Neural progenitor cell (in vitro differentiated cells): ENCODE data around the gene SPATA6L. TPM values are rescaled to one million over a fixed set of nuclear protein-coding genes. Genes with fewer than 3 reads are reported as not detected.

Experiments used
- DNase-seq: peaks from one replicate; pipeline ENCODE4 v3.0.0-alpha.2; 2016; ENCODE audit warnings: low spot score
- H2AFZ ChIP-seq: fragments of 200-600 bp; sonication (generic); replicated peaks from 2 replicates; pipeline ENCODE4 v1.6.1; 2016; ENCODE audit warnings: antibody characterized with exemption
- H3F3A ChIP-seq: fragments of 200-600 bp; sonication (generic); 2 replicates; pipeline ENCODE4 v1.6.1; 2016; ENCODE audit warnings: antibody characterized with exemption, low read depth
- H3K27ac ChIP-seq: fragments of 200-600 bp; sonication (generic); 2 replicates; pipeline ENCODE4 v1.5.1; 2016; ENCODE audit warnings: mild to moderate bottlenecking
- H3K27me3 ChIP-seq: fragments of 200-600 bp; sonication (generic); 2 replicates; pipeline ENCODE4 v1.6.1; 2016; ENCODE audit warnings: mild to moderate bottlenecking, moderate library complexity
- H3K36me3 ChIP-seq: fragments of 200-600 bp; sonication (generic); 2 replicates; pipeline ENCODE4 v1.5.1; 2016
- H3K4me1 ChIP-seq: fragments of 200-600 bp; sonication (generic); 2 replicates; pipeline ENCODE4 v1.6.1; 2016; ENCODE audit warnings: mixed run types
- H3K4me2 ChIP-seq: fragments of 200-600 bp; sonication (generic); 2 replicates; pipeline ENCODE4 v1.6.1; 2016
- H3K4me3 ChIP-seq: fragments of 200-600 bp; sonication (generic); 2 replicates; pipeline ENCODE4 v1.5.1; 2016
- H3K79me2 ChIP-seq: fragments of 200-600 bp; sonication (generic); 2 replicates; pipeline ENCODE4 v1.6.1; 2016; ENCODE audit warnings: low read depth
- H3K9ac ChIP-seq: fragments of 200-600 bp; sonication (generic); 2 replicates; pipeline ENCODE4 v1.6.1; 2016
- H3K9me3 ChIP-seq: fragments of 200-600 bp; sonication (generic); 2 replicates; pipeline ENCODE4 v1.5.1; 2016; ENCODE audit warnings: low read depth
- H4K20me1 ChIP-seq: fragments of 200-600 bp; sonication (generic); 2 replicates; pipeline ENCODE4 v1.6.1; 2016; ENCODE audit warnings: low read depth
- H3K27ac Mint-ChIP-seq: 3 replicates; pipeline ENCODE4 v1.8.0; 2021; ENCODE audit warnings: mixed read lengths
- H3K27me3 Mint-ChIP-seq: 2 replicates; pipeline ENCODE4 v1.8.0; 2022; ENCODE audit warnings: low read depth, mild to moderate bottlenecking, inconsistent platforms, moderate library complexity, mixed read lengths; ENCODE audit not compliant: insufficient read depth
- H3K36me3 Mint-ChIP-seq: 3 replicates; pipeline ENCODE4 v1.8.0; 2021; ENCODE audit warnings: mixed read lengths
- H3K4me1 Mint-ChIP-seq: 3 replicates; pipeline ENCODE4 v1.8.0; 2021; ENCODE audit warnings: mixed read lengths
- H3K4me3 Mint-ChIP-seq: 3 replicates; pipeline ENCODE4 v1.8.0; 2021; ENCODE audit warnings: mild to moderate bottlenecking, moderate library complexity, mixed read lengths
- H3K9me3 Mint-ChIP-seq: 3 replicates; pipeline ENCODE4 v1.8.0; 2020; ENCODE audit warnings: mixed read lengths
- CTCF ChIP-seq: fragments of 200-600 bp; sonication (generic); IDR thresholded peaks from 2 replicates; pipeline ENCODE4 v1.5.1; 2017; ENCODE audit warnings: antibody characterized with exemption, mild to moderate bottlenecking
- EZH2 ChIP-seq: fragments of 200-600 bp; sonication (generic); IDR thresholded peaks from 2 replicates; pipeline ENCODE4 v1.6.1; 2017; ENCODE audit warnings: antibody characterized with exemption, mild to moderate bottlenecking, moderate library complexity
- EZH2phosphoT487 ChIP-seq: fragments of 200-600 bp; sonication (generic); IDR thresholded peaks from 2 replicates; pipeline ENCODE4 v1.6.1; 2017; ENCODE audit warnings: antibody characterized with exemption
- total RNA-seq: library from RNA; depleted of rRNA; stranded (reverse); fragments of >200 nt; gene quantifications from 2 replicates; pipeline ENCODE4 v1.2.3, GENCODE V29; 2015; ENCODE audit warnings: low replicate concordance

SPATA6L gene
- total RNA-seq, 1 donor from 2014 or later, result 0.99 TPM

GRCh38 chr9:4555236-4555635 is 111.0 kb downstream of the SPATA6L start:
- Histone ChIP-seq H3K9me3 (no peaks in the 10 kb centered on the region), H3K9ac (no peak overlapping the region), H3K27me3 (no peaks in the 10 kb centered on the region), H3K4me3 (no peak overlapping the region), H3K36me3 (no peaks in the 10 kb centered on the region), H4K20me1 (no peaks in the 10 kb centered on the region), H3K27ac (no peak overlapping the region), H3F3A (no peaks in the 10 kb centered on the region), H3K4me1 (peaks cover 5% of the 10 kb centered on the region), H3K79me2 (no peaks in the 10 kb centered on the region), H2AFZ (no peak overlapping the region), H3K4me2 (no peak overlapping the region)
- Mint-ChIP-seq H3K27me3 (no peaks in the 10 kb centered on the region), H3K27ac (no peak overlapping the region), H3K9me3 (no peaks in the 10 kb centered on the region), H3K4me1 (peaks cover 3% of the 10 kb centered on the region), H3K4me3 (no peak overlapping the region), H3K36me3 (no peaks in the 10 kb centered on the region)
- DNase-seq, result peak; percentile 10
- no peak for TF ChIP-seq CTCF
- TF ChIP-seq EZH2, result no peak
- TF ChIP-seq EZH2phosphoT487, result no peak

DNA sequence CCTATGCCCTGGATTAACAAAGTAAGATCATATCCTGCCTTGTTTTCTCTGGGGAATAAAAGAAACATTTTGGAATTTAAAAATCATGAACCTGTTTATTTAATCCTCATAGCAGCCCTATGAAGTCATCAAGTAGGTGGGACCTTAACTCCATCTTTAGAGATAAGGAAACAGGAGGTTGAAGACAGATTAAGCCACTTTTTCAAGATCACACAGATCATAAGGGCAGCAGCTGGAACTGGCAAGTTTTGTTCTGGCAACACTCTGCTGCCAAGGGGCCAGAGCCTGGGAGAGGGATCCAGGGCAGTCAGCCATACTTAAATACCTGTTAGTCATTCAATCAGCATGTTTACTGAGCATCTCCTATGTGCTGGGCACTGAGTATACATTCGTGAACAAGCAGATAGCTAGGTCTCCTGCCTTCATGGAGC is 112.3 kb downstream of the SPATA6L start:
- peaks cover 3% of the 10 kb centered on the region for H3K4me1 Mint-ChIP-seq
- H3F3A ChIP-seq, result no peaks in the 10 kb centered on the region
- H2AFZ ChIP-seq, result no peak overlapping the region
- no peaks in the 10 kb centered on the region for H4K20me1 ChIP-seq
- no peaks in the 10 kb centered on the region for H3K79me2 ChIP-seq
- no peak overlapping the region for H3K9ac ChIP-seq
- H3K36me3 Mint-ChIP-seq, result no peaks in the 10 kb centered on the region
- H3K9me3 Mint-ChIP-seq, result no peaks in the 10 kb centered on the region
- H3K27ac Mint-ChIP-seq, result no peak overlapping the region
- H3K4me3 ChIP-seq, result no peak overlapping the region
- no peak for DNase-seq
- H3K27me3 Mint-ChIP-seq, result no peaks in the 10 kb centered on the region
- H3K27me3 ChIP-seq, result no peaks in the 10 kb centered on the region
- TF ChIP-seq CTCF, result no peak
- TF ChIP-seq EZH2, result no peak
- TF ChIP-seq EZH2phosphoT487, result no peak
- H3K4me2 ChIP-seq, result no peak overlapping the region
- H3K36me3 ChIP-seq, result no peaks in the 10 kb centered on the region
- H3K9me3 ChIP-seq, result no peaks in the 10 kb centered on the region
- no peak overlapping the region for H3K27ac ChIP-seq
- peaks cover 5% of the 10 kb centered on the region for H3K4me1 ChIP-seq
- no peak overlapping the region for H3K4me3 Mint-ChIP-seq

- no peak for DNase-seq
- TF ChIP-seq EZH2 (no peak), EZH2phosphoT487 (no peak), CTCF (no peak)
- no peaks in the 10 kb centered on the region for H3F3A ChIP-seq
- no peak overlapping the region for H3K9ac ChIP-seq
- H3K36me3 Mint-ChIP-seq, result no peaks in the 10 kb centered on the region
- H3K79me2 ChIP-seq, result no peaks in the 10 kb centered on the region
- H2AFZ ChIP-seq, result no peak overlapping the region
- H3K4me1 Mint-ChIP-seq, result peaks cover 3% of the 10 kb centered on the region
- no peaks in the 10 kb centered on the region for H3K9me3 Mint-ChIP-seq
- no peaks in the 10 kb centered on the region for H3K36me3 ChIP-seq
- H3K27me3 ChIP-seq, result no peaks in the 10 kb centered on the region
- H3K4me1 ChIP-seq, result peaks cover 5% of the 10 kb centered on the region
- no peak overlapping the region for H3K27ac Mint-ChIP-seq
- no peak overlapping the region for H3K4me3 Mint-ChIP-seq
- no peaks in the 10 kb centered on the region for H4K20me1 ChIP-seq
- H3K4me3 ChIP-seq, result no peak overlapping the region
- no peak overlapping the region for H3K27ac ChIP-seq
- no peak overlapping the region for H3K4me2 ChIP-seq
- no peaks in the 10 kb centered on the region for H3K9me3 ChIP-seq
- H3K27me3 Mint-ChIP-seq, result no peaks in the 10 kb centered on the region
Observed at GRCh38 chr9:4550777-4551484, 115.3 kb downstream of the SPATA6L start.
